ENCODE measurements around the gene INPP4B.

Gene INPP4B

DNA sequence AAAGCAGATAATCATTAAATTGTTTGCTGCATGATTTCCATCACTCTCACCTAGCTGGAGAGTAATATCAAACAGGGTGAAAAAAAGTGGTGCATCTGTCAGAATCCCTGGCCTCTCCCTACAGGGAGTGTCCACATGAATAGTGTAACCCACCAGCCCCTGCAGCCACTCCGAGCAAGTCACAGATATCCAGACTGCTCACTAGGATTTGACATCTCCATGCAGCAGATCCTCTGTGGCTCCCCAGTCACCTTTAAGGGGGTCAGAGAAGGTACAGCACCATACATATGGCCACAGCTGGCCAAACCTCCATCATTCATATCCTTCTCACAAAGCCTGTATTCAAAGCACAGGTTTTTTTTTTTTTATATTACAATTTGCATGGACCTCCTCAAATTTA lies 536.3 kb downstream of the INPP4B start:
- no peak for DNase-seq (ENCODE audit: low read depth in 3 of 3)

DNA sequence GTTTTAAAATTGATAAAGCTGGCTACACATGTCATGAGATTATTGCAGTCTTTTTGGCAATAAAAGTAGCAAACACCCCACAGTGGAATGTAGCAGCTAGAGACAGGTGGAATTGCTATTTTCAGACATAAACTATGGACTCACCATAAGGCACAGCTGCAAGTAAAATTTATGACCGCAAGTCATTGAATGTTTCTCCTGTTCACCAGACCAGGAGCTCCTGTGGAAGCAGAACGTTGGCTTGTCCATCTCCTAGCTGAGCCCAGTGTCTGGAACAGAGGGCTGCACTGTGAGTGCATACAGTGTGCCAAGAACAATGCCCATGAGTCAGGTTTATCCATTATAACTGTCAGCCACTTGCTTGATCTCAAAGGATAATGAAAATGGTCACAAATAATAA lies 538.2 kb downstream of the INPP4B start:
- DNase-seq (ENCODE audit: low read depth in 3 of 3): no peak

DNA sequence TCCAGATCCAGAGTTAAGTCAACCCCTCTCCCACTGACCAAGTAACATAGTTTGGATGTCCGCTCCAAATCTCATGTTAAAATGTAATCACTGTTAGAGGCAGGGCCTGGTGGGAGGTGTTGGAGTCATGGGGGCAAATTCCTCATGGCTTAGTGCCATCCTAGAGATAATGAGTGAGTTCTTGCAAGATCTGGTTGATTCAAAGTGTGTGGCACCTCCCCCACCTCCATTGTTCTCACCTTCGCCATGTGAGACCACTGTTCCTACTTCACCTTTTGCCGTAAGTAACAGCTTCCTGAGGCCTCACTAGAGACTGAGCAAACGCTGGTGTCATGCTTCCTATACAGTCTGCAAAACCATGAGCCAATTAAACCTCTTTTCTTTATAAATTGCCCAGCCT lies 548.8 kb downstream of the INPP4B start:
- DNase-seq (ENCODE audit: low read depth in 3 of 3): no peak

DNA sequence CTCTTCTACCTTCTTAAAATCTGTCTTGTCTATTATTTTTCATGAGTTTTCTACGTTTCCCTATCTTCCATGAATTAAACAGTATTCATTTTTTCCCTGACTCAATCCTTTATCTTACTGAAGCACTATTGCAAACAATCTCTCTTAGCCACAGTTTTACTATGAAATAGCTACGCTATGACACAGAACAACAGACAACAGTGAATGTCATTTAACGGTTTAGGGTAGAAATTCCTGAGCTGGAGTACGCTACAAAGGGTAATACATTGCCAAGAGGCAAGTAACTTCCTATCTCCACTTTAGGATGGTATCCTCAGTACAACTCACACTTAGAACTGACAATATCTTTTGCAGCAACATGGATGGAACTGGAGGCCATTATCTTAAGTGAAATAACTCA lies 552.6 kb downstream of the INPP4B start:
- DNase-seq (ENCODE audit: low read depth in 3 of 3): no peak

DNA sequence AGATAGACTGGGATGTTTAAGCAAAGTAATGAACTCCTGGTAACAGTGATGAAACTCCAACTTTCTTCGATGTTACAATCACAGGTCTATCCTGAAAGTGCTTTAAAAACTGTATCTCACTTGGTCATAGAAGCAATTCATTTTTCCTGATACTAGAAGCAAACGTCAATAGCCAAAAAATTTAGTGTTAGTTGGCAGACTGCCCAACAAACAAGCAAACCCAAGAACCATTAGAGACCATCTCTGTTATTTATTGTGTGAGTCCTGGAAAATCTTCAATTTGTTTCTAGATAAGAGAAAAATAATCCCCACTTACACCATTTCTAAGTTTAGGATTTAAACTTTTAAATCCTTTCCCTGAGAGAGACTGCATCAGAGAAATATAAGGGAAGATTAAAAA lies 553.9 kb downstream of the INPP4B start:
- no peak for DNase-seq (ENCODE audit: low read depth in 3 of 3)

DNA sequence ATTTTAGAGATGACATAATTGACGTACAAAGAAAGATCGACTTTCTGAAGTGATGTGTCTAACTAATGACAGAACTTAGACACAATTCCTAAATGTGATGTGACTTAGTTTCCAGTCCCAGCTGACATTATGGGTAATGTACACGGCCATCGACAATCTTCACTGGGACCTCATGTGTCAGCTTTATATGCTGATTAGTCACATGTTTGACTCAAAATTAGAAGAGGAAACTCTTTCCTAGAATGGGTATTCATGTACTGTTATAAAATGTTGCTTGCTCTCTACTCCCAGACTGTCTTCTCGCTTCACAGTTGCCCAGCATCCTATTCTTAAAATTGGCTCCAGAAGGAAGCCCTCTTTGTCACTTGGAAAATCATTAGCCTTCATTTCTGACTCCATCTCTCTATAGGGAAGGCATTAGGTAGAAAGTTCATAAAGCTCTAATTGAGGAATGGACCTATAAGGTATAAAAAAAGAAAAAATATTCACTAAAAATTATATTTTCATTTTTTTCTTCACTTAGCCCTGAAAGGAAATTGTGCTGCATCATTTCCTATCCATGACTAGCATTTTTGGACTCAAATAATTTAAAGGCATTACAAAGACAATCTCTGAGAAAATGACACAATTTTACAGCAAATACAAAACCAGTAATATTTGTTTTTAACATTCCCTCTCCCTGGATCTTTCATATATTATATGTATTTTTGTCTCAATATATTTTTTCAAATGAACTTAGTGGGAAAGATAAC lies 554.6 kb downstream of the INPP4B start:
- DNase-seq (ENCODE audit: low read depth in 3 of 3): no peak

DNA sequence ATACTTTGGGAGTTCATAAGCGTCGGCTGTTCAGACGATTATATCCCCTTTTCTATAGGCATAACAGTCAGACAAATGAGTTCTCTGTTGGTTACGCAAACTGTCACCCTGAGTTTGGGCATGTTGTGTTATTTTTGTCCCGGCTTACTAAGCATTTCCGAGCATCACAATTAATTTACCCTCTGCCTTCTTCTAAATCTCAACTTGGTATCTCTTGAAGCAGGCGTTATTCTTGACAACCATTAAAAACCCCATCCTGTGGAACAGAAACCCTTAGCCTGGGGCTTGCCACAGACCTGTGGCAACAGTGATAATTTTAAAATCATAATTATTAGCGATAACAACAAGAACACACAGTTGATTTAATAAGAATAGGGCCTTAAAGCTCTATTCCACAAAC lies 558.7 kb downstream of the INPP4B start:
- no peak for DNase-seq (ENCODE audit: low read depth in 3 of 3)

DNA sequence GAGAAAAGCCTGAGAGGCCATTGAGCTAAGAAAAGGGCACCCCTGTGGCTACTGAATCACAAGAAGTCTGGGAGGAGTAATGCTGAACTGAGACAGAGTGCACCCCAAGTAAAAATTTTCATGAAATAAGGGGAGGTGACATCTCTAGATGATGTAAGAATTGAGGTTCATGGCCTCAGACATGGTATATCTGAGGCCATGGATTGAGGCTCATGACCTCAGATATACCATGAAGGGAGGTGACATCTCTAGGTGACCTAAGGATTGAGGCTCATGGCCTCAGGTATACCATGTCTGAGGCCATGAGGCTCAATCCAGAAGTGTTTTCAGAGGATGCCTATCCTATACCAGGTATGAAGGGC lies 560.9 kb downstream of the INPP4B start:
- DNase-seq (ENCODE audit: low read depth in 3 of 3): no peak

DNA sequence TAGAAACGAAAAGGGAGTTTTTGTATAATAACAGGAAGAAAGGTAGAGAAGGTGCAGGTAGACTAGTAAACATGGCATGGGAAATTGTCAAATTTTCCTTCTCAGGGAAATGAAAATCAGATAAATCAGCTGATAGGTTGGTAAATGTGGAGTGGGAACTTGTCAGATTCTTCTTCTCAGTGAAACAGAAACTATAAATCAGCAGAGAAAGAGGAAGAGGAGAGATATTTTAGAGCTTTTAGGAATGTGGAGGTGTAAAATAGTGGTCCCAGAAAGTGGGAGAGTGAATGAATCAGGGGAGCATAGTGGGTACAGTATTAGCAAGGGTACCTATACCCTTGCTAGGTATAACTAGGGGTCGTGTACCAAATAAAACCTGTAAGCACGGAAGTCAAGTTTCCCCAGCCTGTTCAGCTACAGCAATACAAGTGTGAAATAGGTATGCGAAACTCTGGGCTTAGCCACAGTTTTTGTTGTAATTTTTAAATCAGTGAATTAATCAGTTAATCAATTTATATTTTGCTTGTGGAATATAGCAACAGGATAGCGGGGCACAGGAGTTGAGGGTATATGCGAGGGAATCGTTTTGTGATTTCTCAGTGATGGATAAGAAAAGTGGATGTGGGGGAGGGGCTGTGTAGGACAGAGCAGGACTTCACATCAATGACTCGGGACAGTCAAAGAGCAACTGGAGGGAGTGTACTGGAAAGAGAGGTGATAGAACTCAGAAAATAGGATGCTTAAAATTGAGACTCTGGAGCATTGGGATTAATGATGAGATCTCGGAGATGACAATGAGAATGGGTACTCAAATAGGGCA lies 561.5 kb downstream of the INPP4B start:
- no peak for DNase-seq (ENCODE audit: low read depth in 3 of 3)

DNA sequence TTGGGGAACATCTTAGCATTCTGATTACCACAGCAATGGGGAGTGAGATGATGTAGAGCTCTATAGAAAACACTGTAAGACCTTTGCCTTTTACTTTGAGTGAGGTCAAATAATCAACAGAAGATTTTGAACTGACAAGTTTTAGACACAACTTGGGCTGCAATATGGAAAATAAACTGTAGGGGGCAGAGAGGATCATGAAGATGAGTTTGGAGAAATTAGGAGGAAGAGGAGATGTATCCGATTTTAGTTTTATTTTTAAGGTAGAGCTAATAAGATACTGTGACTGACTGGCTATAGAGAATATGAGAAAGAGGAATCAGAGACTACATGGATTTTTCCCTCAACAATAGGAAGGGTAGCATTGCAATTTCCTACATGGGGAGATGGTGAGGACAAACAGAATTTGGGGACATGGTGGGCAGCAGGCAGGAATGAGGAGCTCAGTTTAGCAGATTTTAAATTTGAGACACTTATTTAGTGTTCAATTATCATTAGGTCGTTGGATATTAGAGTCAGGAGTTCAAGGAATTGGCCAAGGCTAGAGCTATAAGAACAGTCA lies 563.1 kb downstream of the INPP4B start:
- no peak for DNase-seq (ENCODE audit: low read depth in 3 of 3)

DNA sequence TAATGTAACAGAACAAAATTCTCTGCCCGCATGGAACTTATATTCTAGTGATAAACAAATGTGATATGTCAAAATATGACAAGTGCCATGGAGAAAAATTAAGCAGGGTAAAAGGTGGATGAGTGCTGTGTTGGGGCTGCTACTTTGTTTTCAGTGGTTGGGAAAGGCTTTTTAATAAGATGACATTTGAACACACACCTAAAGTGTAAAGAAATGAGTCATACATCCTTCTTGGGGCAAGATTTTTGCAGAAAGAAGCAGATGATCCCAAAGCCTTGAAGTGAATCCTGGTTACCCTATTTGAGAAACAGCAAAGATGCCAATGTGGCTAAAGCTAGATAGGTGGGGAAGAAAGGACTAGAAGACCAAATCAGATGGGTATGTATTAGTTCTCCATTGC lies 564.1 kb downstream of the INPP4B start:
- no peak for DNase-seq (ENCODE audit: low read depth in 3 of 3)

DNA sequence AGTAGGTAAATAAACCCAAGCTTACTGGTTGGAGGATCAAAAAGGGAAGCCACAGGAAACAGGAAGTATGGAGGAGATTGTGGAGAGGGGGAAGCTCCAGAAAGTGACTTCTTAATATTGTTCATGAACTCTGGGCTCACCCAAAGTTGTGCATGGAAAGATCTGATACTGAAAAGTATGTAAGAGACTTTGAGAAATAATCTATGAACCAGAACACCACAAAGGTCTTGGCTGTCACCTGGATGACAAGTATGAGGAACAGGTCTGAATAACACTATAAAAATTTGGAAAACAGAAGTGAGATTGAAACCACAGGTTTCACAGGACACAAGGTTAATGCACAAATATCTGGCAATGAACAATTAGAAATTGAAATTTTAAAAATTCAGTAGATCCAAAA lies 567.4 kb downstream of the INPP4B start:
- DNase-seq (ENCODE audit: low read depth in 3 of 3): no peak

DNA sequence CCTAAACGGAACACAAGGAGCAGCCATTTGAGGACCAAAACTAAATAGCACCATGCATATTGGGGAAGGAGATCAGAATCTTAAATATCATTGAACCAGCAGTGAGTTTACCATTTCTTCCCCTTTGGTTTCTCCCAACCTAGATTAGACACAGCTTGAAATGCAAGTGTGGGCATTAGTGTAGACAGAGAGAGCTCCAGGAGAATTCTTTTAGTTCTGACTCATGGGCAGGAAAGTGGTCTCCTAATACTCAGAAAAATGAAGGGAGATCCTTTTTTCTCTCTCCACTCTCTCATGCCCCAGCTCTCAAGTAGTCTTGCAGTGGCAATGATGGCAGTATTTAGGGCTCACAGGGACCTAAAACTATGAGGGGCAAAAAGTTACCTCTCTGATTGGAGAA lies 567.9 kb downstream of the INPP4B start:
- DNase-seq (ENCODE audit: low read depth in 3 of 3): no peak

DNA sequence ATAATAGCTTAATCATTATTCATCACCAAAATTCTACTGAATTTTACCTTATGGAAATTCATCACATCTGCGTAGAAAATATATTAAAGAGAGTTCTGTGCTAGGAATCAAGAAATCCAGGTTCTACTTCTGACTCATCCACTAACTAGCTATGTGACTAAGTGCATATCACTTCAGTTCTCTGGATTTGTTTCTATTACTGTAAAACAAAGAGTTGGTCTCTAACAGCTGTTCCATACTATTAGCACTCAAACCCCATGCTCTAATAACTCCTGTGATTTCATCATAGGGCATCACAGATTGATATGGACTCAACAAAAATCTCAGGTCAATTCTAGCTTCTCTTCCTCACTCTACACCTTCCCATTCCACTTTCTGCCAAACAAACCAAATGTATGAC lies 572.0 kb downstream of the INPP4B start:
- DNase-seq (ENCODE audit: low read depth in 3 of 3): no peak

DNA sequence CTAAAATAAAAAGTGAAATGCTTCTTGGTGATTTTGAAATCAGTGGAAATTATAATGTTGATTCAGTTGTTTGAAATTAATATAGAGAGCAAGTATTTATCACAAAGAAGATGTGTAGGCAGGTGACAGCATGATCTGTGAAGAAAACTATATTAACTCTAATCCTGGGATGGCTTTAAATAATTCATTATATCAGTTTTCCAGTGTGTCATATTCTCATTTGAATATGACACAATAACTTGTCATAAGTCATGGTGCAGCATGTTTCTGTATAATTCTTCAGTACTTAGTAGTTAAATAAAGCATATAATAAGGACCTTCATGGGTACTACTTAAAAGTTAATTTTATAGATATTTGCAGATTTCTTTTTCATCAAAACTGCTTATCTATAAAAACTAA lies 573.6 kb downstream of the INPP4B start:
- no peak for DNase-seq (ENCODE audit: low read depth in 3 of 3)

DNA sequence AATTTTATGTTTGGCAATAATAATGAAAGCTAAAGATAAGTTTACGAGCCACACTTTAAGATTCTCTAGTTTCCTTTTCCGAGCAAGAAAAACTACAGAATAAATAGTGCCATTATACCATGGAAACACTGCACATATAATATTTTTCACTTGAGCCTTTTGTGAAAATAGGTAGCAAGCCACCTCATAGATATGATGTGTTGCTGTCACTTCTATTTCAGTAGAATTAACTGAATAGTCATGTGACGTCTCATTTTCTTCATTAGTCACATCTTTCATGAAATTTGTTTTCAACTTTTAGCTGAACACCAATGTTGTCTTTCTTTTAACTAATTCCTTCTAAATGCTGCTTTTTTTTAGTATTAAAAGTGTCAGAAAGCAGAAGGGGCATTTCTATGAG lies 574.3 kb downstream of the INPP4B start:
- DNase-seq (ENCODE audit: low read depth in 3 of 3): no peak

DNA sequence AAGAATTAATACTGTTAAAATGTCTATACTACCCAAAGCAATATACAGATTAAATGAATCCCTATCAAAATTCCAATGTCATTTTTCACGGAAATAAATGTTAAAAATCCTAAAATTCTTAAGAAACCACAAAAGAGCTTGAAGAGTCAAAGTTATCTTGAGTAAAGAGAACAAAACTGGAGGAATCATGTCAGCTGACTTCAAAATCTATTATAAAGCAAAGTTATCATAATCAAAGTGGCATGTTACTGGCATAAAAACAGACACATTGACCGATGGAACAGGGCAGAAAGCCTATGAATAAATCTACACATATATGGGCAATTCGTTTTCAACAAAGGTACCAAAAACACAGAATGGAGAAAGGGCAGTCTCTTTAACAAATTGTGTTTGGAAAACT lies 579.0 kb downstream of the INPP4B start:
- no peak for DNase-seq (ENCODE audit: low read depth in 3 of 3)

DNA sequence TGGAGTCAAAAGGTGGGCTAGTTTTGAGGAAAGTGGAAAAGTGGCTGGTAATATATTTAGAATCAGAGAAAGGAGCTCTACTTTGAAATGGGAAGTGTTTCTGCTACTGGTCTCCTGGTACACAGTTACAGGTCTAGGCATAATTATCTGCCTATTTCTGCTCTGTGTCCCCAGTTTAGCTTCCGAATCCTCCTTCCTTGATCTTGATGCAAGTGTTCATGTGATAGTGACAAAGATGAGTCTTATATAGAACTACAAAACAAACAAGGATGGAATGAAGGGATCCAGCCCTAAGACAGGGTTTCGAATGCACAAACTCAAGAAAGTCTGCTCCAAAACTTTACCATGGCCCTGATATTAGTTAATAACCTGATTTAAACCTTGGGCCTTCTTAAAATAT lies 580.2 kb downstream of the INPP4B start:
- no peak for DNase-seq (ENCODE audit: low read depth in 3 of 3)

DNA sequence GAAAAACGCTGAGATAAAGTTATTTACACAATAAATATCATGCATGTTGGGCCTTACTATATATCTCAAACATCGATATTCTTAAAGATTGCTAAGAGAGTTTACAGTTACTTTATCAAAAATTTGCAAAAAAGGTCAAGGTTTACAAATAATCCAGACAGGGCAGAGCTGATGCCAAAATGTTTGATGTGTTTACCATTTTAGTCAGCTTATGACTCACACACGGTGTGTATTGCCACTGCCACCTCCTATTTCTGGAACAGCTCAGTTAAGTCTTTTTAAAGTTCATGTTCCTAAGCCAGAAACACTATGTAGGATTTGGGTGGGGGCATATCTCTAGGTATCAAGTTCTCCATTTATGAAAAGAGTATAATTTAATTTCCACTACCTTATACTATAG lies 580.6 kb downstream of the INPP4B start:
- DNase-seq (ENCODE audit: low read depth in 3 of 3): no peak

DNA sequence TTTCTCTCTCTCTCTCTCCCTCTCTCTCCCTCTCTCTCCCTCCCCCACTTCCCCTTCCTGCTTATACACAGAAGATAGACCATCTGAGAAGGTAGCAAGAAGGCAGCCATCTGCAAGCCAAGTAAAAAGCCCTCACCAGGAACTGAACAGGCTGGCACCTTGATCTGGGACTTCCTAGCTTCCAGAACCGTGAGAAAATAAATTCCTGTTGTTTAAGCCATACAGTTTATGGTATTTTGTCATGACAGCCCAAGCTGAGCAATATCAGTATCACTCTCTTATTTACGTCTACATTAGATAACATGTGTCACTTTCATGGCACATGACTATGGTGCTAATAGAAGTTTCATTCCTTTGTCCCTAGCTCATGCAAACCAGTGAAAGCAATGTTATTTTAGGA lies 581.1 kb downstream of the INPP4B start:
- no peak for DNase-seq (ENCODE audit: low read depth in 3 of 3)

DNA sequence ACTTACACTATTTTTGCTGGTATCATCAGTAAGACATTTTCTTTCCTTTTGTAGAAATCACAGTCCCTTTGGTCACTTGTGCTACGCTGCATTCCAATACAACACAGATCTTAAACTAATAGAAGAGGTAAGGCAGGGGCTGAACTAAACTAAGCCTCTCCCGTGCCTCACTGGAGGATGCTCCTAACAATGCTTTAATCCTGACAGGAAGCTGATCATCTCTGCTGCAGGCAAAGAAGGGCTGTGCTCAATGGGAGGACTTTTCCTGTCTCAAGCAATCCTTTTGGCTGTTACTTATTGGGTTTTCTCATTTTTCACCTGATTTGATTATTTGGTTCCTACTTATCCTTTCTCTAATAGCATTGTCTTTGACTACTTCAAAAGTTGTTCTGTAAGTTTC lies 583.1 kb downstream of the INPP4B start:
- DNase-seq (ENCODE audit: low read depth in 3 of 3): no peak

DNA sequence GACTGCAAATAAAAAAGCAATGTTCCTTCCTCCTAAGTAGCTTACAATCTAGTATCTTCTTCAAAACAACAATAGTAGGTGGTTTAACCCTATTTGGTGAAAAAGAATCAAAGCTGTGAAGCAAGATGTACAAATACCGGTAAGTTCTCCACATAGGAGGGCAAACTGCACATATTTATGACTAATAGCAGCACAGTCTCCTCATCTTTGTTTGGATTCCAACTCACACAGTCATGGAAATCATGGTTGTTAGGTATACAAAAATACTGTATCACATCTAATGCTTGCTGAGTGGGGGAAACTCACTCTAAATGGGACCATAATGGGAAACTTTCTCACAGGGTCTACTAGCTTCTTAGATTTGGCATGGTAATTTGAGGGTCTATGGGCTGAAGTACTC lies 597.2 kb downstream of the INPP4B start:
- no peak for DNase-seq (ENCODE audit: low read depth in 3 of 3)

DNA sequence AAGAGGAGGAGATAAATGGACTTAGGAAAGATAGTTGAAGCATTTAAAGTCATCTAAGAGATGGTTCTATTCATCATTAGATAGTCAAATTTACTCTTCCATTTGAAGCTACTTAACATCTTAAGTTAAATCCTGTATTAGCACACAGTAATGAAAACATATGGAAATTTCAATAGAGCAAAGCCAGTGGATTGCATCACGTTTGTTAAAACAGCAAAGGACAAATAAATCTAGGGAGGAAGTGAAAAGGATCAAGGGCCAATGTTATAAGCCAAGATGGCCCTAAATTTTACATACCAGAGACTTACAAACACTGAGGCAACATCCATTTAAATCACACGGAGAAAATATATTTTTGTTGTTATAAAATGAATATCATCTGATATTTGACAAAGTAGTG lies 602.8 kb downstream of the INPP4B start:
- DNase-seq (ENCODE audit: low read depth in 3 of 3): no peak
